Panc1 (cell line): ENCODE data around the gene SLC25A39. TPM values are rescaled to one million over a fixed set of nuclear protein-coding genes. Genes with fewer than 3 reads are reported as not detected.

Experiments used
- ATAC-seq: fragments of 200-7000 bp; cut with Tn5 transposase; 2 replicates; pipeline ENCODE4 v1.9.1; 2020; ENCODE audit warnings: mild to moderate bottlenecking, moderate library complexity
- BruUV-seq: library from RNA; stranded (reverse); fragments of 400-500 nt; replicated peaks from 2 replicates; lab custom pipeline; 2021; lab: Mats Ljungman, UMichigan
- CTCF ChIA-PET: fragments of 300-600 bp; sonication (Branson Sonifier 250); formaldehyde crosslinking; loops from one replicate; lab custom pipeline; 2022; ENCODE audit warnings: antibody characterized with exemption; lab: Charles Lee
- POLR2A ChIA-PET: fragments of 300-600 bp; sonication (Branson Sonifier 250); formaldehyde crosslinking; loops from one replicate; lab custom pipeline; 2022; ENCODE audit warnings: antibody characterized with exemption; lab: Charles Lee
- DNase-seq: peaks from one replicate; pipeline ENCODE4 v3.0.0-alpha.2; 2010; ENCODE audit warnings: low read depth, low spot score
- H3K27ac ChIP-seq: 2 replicates; pipeline ENCODE4 v1.5.1; 2011; ENCODE audit warnings: mild to moderate bottlenecking, low read length, inconsistent platforms
- H3K27me3 ChIP-seq: fragments of 200-500 bp; sonication (Bioruptor generic); 2 replicates; pipeline ENCODE4 v1.6.0; 2014; ENCODE audit warnings: low read length, inconsistent platforms; ENCODE audit not compliant: control insufficient read depth, insufficient read depth
- H3K36me3 ChIP-seq: fragments of 200-500 bp; sonication (Bioruptor generic); 2 replicates; pipeline ENCODE4 v1.5.1; 2014; ENCODE audit warnings: inconsistent platforms, mild to moderate bottlenecking, low read length, moderate library complexity; ENCODE audit not compliant: control insufficient read depth, insufficient read depth
- H3K4me1 ChIP-seq: 2 replicates; pipeline ENCODE4 v1.5.1; 2011; ENCODE audit warnings: inconsistent platforms, mild to moderate bottlenecking, low read length, moderate library complexity; ENCODE audit not compliant: control insufficient read depth, insufficient read depth
- H3K4me3 ChIP-seq, 2 experiments: 2 replicates each; pipeline ENCODE4 v1.5.1; 2011 to 2012; ENCODE audit warnings: low read depth in 2 of 2, low read length in 2 of 2, mild to moderate bottlenecking in 2 of 2, inconsistent platforms in 1 of 2, moderate library complexity in 1 of 2
- H3K9me3 ChIP-seq: fragments of 200-500 bp; sonication (Bioruptor generic); 2 replicates; pipeline ENCODE4 v1.5.1; 2014; ENCODE audit warnings: low read depth, mild to moderate bottlenecking, inconsistent platforms, low read length, moderate library complexity; ENCODE audit not compliant: control insufficient read depth, insufficient read depth
- POLR2AphosphoS5 ChIP-seq: IDR thresholded peaks from 2 replicates; pipeline ENCODE4 v1.6.1; 2012; ENCODE audit warnings: mild to moderate bottlenecking, low read depth, low read length, moderate library complexity
- REST ChIP-seq, 2 experiments: IDR thresholded peaks; 2 replicates each; pipeline ENCODE4 v1.6.1; 2011 to 2012; ENCODE audit warnings: low read depth in 2 of 2, control low read depth in 1 of 2, low read length in 1 of 2, mild to moderate bottlenecking in 1 of 2, moderate library complexity in 1 of 2; ENCODE audit not compliant: insufficient read depth in 1 of 2
- SIN3A ChIP-seq: IDR thresholded peaks from 2 replicates; pipeline ENCODE4 v1.6.1; 2012; ENCODE audit warnings: low read depth, mild to moderate bottlenecking, low read length, moderate library complexity, borderline replicate concordance; ENCODE audit not compliant: insufficient read depth
- TCF7L2 ChIP-seq: IDR thresholded peaks from 2 replicates; pipeline ENCODE4 v1.6.1; 2011; ENCODE audit warnings: mild to moderate bottlenecking, low read depth, low read length, inconsistent platforms
- in situ Hi-C: cut with HindIII; loops from 2 replicates; pipeline ENCODE4 v1.10.0; 2016; ENCODE audit warnings: low sequenced_read_pairs, low pct_unique_long_range_greater_than_20kb
- intact Hi-C: fragments of 100-400 bp; cut with micrococcal nuclease; formaldehyde crosslinking; loops from one replicate; pipeline ENCODE4 v1.10.0; 2022; ENCODE audit not compliant: unreplicated experiment
- total RNA-seq: library from RNA; stranded (reverse); gene quantifications from one replicate; pipeline ENCODE4 v1.2.1, GENCODE V29; 2021; ENCODE audit not compliant: unreplicated experiment
- TF ChIP-seq, protein P1 (sequence below): fragments of 450-650 bp; IDR thresholded peaks from 2 replicates; pipeline ENCODE4 v1.5.1; 2017; ENCODE audit warnings: mild to moderate bottlenecking

SLC25A39 gene
- total RNA-seq, 1 experiment from 2014 or later, result 138 TPM

GRCh38 chr17:44287651-44288050 lies 37.0 kb downstream of the SLC25A39 start:
- ChIA-PET POLR2A (no interaction called here), CTCF (no interaction called here)
- no TSS peak for BruUV-seq
- Histone ChIP-seq H3K9me3 (no peaks in the 10 kb centered on the region), H3K27ac (no peak overlapping the region), H3K36me3 (no peaks in the 10 kb centered on the region), H3K4me1 (no peaks in the 10 kb centered on the region), H3K4me3 (no peak overlapping the region), H3K27me3 (no peaks in the 10 kb centered on the region)
- ATAC-seq (no peak), DNase-seq (no peak)
- TF ChIP-seq REST (IDR thresholded peaks at IDR 0.05; ENCODE audit: insufficient read depth in 1 of 2, low read depth in 2 of 2, low read length in 1 of 2), result no peak
- TF ChIP-seq, protein P1, sequence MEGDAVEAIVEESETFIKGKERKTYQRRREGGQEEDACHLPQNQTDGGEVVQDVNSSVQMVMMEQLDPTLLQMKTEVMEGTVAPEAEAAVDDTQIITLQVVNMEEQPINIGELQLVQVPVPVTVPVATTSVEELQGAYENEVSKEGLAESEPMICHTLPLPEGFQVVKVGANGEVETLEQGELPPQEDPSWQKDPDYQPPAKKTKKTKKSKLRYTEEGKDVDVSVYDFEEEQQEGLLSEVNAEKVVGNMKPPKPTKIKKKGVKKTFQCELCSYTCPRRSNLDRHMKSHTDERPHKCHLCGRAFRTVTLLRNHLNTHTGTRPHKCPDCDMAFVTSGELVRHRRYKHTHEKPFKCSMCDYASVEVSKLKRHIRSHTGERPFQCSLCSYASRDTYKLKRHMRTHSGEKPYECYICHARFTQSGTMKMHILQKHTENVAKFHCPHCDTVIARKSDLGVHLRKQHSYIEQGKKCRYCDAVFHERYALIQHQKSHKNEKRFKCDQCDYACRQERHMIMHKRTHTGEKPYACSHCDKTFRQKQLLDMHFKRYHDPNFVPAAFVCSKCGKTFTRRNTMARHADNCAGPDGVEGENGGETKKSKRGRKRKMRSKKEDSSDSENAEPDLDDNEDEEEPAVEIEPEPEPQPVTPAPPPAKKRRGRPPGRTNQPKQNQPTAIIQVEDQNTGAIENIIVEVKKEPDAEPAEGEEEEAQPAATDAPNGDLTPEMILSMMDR, result no peak
- in situ Hi-C loops, result no loop called here
- intact Hi-C loops, result no loop called here

- Histone ChIP-seq H3K4me1 (no peaks in the 10 kb centered on the region), H3K27ac (no peak overlapping the region), H3K36me3 (no peaks in the 10 kb centered on the region), H3K4me3 (no peak overlapping the region), H3K9me3 (no peaks in the 10 kb centered on the region), H3K27me3 (no peaks in the 10 kb centered on the region)
- no TSS peak for BruUV-seq
- ChIA-PET CTCF (no interaction called here), POLR2A (no interaction called here)
- ATAC-seq, result no peak
- intact Hi-C loops (no loop called here), in situ Hi-C loops (no loop called here)
- no peak for TF ChIP-seq SIN3A
- DNase-seq, result no peak
Observed at GRCh38 chr17:44284024-44284400, 40.6 kb downstream of the SLC25A39 start.

GRCh38 chr17:44283344-44284023 lies 41.1 kb downstream of the SLC25A39 start:
- CTCF ChIA-PET, result no interaction called here
- no peak for ATAC-seq
- in situ Hi-C loops, result no loop called here

More at GRCh38 chr17:44283344-44284023, 41.1 kb downstream of the SLC25A39 start:
- DNase-seq, result no peak
- intact Hi-C loops, result no loop called here
- Histone ChIP-seq H3K36me3 (no peaks in the 10 kb centered on the region), H3K27ac (no peak overlapping the region), H3K4me1 (no peaks in the 10 kb centered on the region), H3K4me3 (no peak overlapping the region), H3K9me3 (no peaks in the 10 kb centered on the region), H3K27me3 (no peaks in the 10 kb centered on the region)
- TF ChIP-seq, protein P1, result no peak
- TF ChIP-seq SIN3A (no peak), REST (IDR thresholded peaks at IDR 0.05; ENCODE audit: insufficient read depth in 1 of 2, low read depth in 2 of 2, low read length in 1 of 2) (no peak), TCF7L2 (no peak), POLR2AphosphoS5 (no peak)
- BruUV-seq, result no TSS peak
- POLR2A ChIA-PET, result no interaction called here
